Measurements from ENCODE around the gene ANKS1A.
A peak's percentile ranks its signal among the peaks of the same experiment; 100 is the strongest.
"Not testable (repeated sequence)": the region's sequence is repeated elsewhere in the genome, so short reads cannot be mapped to it uniquely, and the experiment has no call there.

ANKS1A gene, protein sequence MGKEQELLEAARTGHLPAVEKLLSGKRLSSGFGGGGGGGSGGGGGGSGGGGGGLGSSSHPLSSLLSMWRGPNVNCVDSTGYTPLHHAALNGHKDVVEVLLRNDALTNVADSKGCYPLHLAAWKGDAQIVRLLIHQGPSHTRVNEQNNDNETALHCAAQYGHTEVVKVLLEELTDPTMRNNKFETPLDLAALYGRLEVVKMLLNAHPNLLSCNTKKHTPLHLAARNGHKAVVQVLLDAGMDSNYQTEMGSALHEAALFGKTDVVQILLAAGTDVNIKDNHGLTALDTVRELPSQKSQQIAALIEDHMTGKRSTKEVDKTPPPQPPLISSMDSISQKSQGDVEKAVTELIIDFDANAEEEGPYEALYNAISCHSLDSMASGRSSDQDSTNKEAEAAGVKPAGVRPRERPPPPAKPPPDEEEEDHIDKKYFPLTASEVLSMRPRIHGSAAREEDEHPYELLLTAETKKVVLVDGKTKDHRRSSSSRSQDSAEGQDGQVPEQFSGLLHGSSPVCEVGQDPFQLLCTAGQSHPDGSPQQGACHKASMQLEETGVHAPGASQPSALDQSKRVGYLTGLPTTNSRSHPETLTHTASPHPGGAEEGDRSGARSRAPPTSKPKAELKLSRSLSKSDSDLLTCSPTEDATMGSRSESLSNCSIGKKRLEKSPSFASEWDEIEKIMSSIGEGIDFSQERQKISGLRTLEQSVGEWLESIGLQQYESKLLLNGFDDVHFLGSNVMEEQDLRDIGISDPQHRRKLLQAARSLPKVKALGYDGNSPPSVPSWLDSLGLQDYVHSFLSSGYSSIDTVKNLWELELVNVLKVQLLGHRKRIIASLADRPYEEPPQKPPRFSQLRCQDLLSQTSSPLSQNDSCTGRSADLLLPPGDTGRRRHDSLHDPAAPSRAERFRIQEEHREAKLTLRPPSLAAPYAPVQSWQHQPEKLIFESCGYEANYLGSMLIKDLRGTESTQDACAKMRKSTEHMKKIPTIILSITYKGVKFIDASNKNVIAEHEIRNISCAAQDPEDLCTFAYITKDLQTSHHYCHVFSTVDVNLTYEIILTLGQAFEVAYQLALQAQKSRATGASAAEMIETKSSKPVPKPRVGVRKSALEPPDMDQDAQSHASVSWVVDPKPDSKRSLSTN

GRCh38 chr6:34888874-34889555 lies at the start of gene ANKS1A:
TSS of gene ANKS1A (plus strand) at chr6:34889255. CDS start at chr6:34889403, 148 bp downstream.
- peak; percentile 94 for DNase-seq

DNA sequence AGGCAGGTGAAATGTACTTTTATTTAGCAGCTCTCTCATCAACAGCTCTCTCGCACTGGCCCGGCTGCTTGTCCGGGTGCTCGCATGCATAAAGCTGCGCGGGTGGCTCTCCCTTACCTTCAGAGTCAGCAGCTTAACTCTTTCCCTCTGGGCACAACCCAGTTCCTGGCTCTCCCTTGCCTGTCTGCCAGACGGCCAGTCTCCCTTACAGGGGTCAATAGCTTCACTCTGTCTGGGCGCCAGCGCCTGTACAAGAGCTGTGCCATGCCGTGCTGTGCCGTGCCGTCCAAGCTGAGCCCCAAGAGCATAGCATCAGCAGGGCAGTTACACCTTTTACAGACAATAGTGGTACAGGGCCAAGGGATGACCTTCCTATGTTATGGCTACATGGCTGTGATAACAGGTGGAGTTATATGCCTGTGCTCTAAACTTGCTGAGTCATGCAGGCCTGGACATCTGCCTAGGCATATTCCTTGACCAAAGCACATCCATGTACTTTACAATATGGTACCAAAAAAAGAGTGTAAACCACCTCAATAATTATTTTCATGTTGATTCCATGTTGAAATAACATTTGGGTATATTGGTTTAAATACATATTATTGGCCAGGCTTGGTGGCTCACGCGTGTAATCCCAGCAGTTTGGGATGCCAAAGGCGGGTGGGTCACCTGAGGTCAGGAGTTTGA lies 49.2 kb upstream of the ANKS1A start:
- DNase-seq = no peak

DNA sequence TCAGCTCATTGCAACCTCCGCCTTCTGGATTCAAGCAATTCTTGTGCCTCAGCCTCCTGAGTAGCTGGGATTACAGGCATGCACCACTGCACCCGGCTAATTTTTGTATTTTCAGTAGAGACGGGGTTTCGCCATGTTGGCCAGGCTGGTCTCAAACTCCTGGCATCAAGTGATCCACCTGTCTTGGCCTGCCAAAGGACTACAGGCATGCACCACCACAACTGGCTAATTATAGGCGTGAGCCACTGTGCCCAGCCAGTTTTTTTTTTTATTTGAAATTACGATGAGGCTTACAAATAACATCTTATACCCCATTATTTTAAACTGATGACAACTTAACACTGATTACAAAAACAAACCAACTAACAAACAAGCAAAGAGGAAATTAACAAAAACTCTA lies 40.0 kb upstream of the ANKS1A start:
- DNase-seq = not testable (repeated sequence)

- no peak for DNase-seq
Measured at GRCh38 chr6:34851361-34851760, 37.7 kb upstream of the ANKS1A start.

DNA sequence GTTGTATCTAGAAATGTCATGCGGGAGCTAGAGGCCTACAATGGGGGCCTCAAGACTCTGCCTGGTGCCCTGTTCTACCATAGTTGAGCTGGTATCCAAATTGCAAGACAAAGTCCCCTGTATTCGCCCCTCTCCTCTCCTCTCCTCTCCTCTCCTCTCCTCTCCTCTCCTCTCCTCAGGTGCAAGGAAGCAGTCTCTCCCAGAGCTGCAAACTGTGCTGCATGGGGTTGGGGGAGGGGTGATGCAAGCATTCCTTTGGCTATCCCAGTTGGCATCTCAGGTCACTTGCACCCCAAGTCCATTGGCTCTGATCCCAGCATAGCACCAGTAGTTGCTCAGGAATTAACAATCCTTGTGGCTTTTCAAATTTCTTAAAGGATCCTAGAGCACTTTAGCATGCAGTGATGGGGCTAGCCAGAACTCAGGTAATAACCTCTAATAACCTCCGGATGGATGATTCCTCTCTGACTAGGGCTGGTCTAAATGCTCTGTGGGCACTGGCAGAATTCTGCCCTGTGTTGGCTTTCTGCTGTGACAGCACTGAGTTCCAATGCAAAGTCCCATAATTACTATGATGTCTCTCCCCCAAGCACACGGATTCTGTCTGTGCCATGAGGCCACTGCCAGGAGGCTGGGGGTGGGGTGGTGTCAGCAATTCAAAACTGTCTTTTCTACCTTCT lies 36.5 kb upstream of the ANKS1A start:
- no peak for DNase-seq

DNA sequence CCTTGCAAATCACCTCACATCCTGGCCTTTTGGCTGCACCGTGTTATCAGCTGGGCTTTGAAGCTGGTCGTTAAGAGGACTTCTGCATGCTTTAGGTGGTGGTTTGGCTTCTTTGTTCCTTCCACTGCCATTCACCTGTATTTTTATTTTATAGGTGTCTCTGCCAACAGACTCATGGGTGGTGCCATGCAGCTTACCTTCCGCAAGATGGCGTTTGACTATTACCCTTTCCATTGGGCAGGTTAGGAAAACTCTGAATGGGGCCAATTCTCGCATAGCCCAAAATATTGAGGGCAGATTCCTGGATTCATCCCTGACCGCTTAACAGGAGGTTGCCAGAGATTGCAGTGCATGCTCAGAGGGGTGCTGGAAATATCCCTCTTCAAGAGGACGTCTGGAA lies 33.6 kb upstream of the ANKS1A start:
- DNase-seq = no peak

DNA sequence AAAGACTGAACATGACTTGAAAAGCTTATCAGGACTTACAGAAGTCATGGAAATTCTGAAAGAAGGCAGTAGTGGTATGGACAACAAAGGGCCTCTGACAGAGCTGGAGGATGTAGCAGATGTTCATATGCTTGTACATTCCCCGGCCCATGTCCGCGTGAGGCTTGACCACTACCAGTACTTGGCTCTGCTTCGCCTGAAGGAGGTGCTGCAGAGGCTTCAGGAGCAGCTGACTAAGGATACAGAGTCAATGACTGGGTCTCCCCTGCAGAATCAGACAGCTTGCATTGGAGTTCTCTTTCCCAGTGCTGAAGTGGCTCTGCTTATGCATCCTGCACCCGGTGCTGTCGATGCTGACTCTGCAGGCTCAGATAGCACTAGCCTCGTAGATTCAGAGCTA lies 30.4 kb upstream of the ANKS1A start:
- DNase-seq = no peak

DNA sequence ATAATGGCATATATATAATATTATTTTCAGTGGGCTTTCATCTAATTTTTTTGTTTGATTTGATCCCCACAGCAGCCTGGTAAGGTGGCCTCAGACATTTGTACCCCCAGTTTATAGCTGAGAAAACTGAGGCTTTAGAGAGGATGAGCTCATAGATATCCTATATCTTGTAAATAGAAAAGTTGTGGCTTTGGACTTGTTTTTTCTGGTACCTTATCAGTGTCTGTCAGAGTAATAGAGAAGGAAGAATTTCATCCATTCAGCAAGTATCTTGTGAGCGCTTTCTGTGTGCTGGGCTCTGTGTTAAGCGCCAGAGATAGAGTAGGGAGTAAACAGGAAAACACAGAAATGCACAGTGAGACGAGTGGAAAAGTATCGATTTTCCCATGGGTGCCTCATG lies 29.1 kb upstream of the ANKS1A start:
- DNase-seq = no peak

- no peak for DNase-seq
Measured at GRCh38 chr6:34860776-34861175, 28.3 kb upstream of the ANKS1A start.

DNA sequence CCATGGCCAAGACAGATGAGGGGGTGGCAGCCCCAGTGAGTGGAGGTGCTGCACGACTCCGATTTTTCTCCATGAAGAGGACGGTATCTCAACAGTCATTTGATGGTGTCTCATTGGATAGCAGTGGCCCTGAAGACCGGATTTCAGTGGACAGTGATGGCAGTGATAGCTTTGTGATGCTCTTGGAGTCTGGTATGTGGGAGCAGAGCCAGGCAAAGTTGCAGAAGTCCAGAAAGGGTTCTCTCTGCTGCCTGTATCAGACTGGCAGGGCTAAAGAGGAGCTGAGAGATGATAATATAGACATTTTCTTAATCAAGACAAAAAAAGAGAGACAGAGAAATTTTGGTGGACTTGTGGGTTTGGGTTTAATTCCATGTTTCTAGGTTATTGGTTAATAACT lies 25.0 kb upstream of the ANKS1A start:
- no peak for DNase-seq

DNA sequence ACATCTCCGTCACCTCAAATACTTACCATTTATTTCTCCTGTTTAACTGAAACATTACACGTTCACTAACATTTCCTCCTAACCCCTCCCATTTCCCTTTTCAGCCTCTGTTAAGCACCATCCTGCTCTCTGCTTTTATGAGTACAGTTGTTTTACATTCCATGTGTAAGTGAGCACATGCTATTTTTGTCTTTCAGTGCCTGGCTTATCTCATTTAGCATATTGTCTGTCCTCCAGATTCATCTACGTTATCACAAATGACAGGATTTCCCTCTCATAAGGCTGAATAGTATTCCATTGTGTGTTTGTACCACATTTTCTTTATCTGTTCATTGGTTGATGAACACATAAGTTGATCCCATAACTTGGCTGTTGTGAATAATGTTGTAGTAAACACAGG lies 23.9 kb upstream of the ANKS1A start:
- no peak for DNase-seq

DNA sequence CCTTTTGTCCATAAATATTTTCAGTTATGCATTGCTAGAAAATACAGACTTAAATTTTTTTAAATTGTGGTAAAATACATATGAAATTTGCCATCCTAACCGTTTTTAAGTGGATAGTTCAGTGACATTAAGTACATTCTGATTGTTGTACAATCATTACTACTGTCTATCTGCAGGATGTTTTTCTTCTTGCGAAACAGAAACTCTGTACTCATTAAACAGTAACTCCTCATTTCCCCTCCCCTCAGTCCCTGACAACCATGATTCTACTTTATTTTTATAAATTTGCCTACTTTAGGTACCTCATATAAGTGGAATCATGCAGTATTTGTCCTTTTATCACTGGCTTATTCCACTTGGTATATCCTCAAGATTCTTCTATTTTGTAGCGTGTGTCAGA lies 22.5 kb upstream of the ANKS1A start:
- no peak for DNase-seq

DNA sequence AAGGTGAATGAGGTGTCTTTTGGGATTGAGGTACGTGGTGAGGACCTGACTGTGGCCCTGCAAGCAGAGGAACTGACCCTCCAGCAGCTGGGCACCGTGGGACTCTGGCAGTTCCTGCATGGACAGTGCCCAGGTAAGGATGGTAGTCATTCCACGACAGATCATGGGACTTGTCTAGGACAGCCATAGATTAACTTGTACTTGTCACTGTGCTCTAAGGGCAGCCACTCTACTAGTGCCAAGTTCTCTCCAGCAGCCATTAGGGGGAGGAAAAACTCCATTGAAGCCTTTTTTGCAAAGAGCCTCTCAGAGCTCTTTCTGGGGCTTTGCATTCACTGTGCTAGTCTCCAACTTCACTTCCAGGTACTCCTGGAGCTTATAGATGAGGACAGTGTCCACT lies 21.6 kb upstream of the ANKS1A start:
- no peak for DNase-seq

- no peak for DNase-seq
Measured at GRCh38 chr6:34871853-34872252, 17.2 kb upstream of the ANKS1A start.

DNA sequence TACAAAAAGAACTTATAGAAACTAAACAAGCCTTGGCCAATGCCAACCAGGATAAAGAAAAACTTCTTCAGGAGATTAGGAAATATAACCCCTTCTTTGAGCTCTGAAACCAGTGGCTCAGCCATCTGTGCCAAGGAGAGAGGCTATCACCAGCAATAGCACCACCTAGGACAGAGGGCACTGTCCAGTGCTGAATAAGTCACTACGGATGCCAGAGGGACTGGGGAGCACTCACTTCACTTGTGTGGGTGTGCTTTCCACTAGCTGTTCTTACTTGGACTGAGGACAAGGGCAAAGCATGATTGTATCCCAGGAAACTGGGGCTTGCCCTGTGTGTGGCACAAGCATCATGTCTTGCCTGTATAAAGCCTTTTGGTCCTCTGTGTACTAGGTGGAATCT lies 16.7 kb upstream of the ANKS1A start:
- no peak for DNase-seq

- no peak for DNase-seq
Measured at GRCh38 chr6:34875292-34876213, 13.5 kb upstream of the ANKS1A start.

DNA sequence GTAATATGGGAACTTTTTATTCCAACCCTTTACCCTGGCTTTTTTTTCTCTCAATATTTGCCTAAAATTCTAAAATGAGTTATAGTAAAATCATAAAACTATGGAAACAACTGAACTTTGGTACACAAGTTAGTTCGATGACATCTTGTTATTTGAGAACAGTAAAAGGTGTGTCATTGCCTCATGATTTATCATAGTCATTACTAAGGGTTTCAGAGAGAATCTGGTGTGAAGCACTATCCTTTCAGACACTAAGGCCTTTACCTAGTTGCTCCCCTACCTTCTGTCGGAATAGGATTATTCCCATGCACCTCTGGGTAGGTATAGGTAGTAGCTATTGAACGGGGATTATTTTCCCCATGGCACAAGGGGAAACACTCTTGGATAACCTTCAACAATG lies 12.6 kb upstream of the ANKS1A start:
- no peak for DNase-seq

DNA sequence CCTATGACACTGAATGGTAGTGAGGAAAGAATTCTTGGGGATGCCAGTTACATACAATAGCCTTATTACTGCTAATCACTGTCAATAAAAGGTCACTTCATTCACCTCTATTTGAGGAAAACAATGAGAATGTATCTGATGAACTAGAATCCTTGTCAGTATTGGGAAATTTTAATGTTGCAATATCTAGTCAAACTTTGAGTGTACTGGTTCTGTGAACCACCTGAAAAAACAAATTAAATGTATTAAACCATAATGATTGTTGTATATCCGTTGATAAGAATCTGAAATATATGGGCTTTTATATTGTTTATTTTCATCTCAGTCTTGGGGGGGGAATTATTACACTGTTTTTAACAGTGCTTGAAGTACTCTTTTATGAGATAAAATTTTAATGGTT lies 11.8 kb upstream of the ANKS1A start:
- DNase-seq = no peak

GRCh38 chr6:34877869-34878485 lies 11.1 kb upstream of the ANKS1A start:
- DNase-seq = no peak

- not testable (repeated sequence) for DNase-seq
Measured at GRCh38 chr6:34884073-34884472, 5.0 kb upstream of the ANKS1A start.

Data from activated CD8-positive, alpha-beta memory T cell treated with anti-CD3 and anti-CD28 coated beads, Interleukin-2, amount 50 U/mL, for 4 hours (primary cell).